HG03139 (cell line): ENCODE data around the gene FLT3LG.

Experiments
- ATAC-seq: cut with Tn5 transposase; IDR thresholded peaks from one replicate; pipeline ENCODE4 v1.9.1; 2021; ENCODE audit not compliant: unreplicated experiment

FLT3LG gene

DNA sequence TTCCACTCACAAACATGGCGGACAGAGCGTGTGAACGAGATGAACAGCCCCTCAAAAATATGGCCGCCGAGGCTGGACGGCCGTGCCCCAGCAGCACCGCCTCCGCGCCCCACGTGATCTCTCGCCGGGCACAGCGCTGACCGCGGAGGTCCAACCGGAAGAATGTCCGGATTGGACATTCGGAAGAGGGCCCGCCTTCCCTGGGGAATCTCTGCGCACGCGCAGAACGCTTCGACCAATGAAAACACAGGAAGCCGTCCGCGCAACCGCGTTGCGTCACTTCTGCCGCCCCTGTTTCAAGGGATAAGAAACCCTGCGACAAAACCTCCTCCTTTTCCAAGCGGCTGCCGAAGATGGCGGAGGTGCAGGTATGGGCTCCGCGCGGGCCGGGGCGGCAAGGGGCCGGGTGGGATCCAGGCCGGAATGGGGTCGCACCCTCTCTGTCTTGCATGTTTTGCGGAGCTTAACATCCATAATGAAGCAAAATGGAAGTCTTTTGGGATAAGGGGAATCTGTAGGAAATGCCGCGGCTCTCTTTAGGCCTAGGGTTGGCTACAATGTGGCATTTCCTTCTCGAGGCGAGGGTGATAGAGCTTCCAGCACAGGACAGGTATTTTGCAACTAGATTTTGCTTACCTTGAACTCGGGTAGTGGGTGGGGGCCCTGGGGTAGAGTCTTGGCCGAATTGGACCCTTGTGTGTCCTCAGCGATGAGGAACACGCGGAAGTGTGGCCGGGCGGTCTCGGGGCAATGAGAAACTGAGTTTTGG, 13.4 kb downstream of the FLT3LG start, which contains the start of gene RPL13A:
TSS of gene RPL13A (plus strand) at position 332 of the 769 bp plus-strand sequence. CDS start at position 354, 22 bp downstream.
- peak; percentile 88 for ATAC-seq

GRCh38 chr19:49488046-49488862, 14.2 kb downstream of the FLT3LG start:
- ATAC-seq, result no peak

GRCh38 chr19:49488863-49489537, 15.0 kb downstream of the FLT3LG start:
- no peak for ATAC-seq

GRCh38 chr19:49489601-49490167, 15.7 kb downstream of the FLT3LG start:
- ATAC-seq, result no peak

- ATAC-seq, result no peak
Measured at GRCh38 chr19:49490287-49491029, 16.4 kb downstream of the FLT3LG start.

DNA sequence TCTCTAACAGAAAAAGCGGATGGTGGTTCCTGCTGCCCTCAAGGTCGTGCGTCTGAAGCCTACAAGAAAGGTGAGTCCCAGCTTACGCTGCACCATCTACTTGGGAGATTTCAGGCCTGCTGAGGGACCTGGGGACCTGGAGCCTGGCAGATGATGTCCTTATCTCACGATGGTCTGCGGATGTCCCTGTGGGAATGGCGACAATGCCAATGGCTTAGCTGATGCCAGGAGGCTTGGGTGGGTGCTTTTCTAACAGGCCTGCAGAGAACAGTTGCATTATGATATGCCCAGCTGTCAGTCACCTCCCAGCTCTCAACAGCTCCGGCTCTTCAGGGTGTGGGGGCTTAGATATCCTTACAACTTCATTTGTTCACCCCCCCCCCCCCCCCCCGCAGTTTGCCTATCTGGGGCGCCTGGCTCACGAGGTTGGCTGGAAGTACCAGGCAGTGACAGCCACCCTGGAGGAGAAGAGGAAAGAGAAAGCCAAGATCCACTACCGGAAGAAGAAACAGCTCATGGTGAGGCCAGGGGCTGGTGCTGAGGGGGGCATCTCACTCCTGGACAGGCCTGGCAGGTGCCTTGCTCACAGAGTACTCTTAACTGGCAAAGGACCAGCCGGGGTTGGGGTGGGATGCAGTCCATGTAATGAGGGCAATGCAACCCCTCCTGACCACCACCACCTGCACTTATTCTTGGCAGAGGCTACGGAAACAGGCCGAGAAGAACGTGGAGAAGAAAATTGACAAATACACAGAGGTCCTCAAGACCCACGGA, 17.2 kb downstream of the FLT3LG start:
- ATAC-seq, result no peak

DNA sequence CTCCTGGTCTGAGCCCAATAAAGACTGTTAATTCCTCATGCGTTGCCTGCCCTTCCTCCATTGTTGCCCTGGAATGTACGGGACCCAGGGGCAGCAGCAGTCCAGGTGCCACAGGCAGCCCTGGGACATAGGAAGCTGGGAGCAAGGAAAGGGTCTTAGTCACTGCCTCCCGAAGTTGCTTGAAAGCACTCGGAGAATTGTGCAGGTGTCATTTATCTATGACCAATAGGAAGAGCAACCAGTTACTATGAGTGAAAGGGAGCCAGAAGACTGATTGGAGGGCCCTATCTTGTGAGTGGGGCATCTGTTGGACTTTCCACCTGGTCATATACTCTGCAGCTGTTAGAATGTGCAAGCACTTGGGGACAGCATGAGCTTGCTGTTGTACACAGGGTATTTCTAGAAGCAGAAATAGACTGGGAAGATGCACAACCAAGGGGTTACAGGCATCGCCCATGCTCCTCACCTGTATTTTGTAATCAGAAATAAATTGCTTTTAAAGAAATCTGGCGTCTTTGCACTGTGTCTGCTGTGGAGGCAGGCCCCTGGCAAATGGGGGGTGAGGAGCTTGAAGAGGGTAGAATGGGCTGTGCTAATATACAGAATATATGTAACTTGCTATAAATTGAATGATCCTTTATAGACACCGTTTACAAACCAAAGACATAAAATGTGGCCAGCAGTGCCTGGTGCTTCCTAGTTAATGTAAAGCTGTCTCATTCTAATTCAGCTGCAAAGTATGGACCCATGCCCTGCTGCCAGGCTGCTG, 18.0 kb downstream of the FLT3LG start:
- ATAC-seq, result no peak

- ATAC-seq, result no peak
Measured at GRCh38 chr19:49492573-49493405, 18.8 kb downstream of the FLT3LG start.

GRCh38 chr19:49496574-49497008, 22.6 kb downstream of the FLT3LG start:
- no peak for ATAC-seq

- ATAC-seq, result no peak
Measured at GRCh38 chr19:49497047-49497788, 23.2 kb downstream of the FLT3LG start.

- ATAC-seq, result no peak
Measured at GRCh38 chr19:49497789-49498103, 23.7 kb downstream of the FLT3LG start.

GRCh38 chr19:49498475-49498874, 24.5 kb downstream of the FLT3LG start:
- no peak for ATAC-seq

DNA sequence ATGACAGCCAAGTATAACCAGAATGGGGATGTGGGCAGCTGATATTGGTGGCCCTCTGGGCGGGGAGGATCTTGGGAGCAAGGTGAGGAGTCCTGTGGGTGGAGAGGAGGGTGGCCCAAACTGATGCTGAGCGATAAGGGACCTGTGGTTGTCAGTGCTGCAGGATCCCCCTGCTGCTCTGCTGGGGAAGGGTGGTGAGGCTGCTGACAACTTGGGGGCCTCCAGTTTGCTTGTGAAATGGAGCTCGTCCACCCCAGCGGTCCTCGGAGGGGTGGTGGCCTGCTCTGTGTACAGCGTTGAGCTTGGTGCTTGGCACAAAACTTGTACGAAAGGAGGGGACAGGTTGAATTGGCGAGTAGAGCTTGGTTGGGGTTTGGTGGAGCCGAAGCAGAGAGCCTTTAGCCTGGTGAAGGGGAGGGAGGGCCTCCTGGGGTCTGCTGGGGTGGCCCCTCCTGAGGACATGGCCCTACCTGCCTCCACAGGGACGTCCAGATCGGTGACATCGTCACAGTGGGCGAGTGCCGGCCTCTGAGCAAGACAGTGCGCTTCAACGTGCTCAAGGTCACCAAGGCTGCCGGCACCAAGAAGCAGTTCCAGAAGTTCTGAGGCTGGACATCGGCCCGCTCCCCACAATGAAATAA, 25.1 kb downstream of the FLT3LG start:
- ATAC-seq, result no peak

- ATAC-seq, result no peak
Measured at GRCh38 chr19:49502866-49503581, 29.0 kb downstream of the FLT3LG start.

DNA sequence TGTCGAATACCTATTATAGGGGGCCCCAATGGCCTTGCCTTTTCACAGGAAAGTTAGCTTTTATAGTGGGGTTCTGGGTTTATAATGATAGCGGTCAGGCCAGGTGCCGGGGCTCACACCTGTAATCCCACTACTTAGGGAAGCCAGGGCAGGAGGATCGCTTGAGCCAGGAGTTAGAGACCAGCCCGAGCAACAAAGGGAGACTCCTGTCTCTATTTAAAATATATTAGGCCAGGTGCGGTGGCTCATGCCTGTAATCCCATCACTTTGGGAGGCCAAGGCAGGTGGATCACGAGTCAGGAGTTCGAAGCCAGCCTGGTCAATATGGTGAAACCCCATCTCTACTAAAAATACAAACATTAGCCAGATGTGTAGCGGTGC, 29.6 kb downstream of the FLT3LG start:
- no peak for ATAC-seq

GRCh38 chr19:49506575-49507105, 32.6 kb downstream of the FLT3LG start:
- no peak for ATAC-seq
